Mucosa of descending colon (tissue), 3 donors: ENCODE measurements around the gene ATP8A2. TPM values are rescaled to one million over a fixed set of nuclear protein-coding genes. Genes with fewer than 3 reads are reported as not detected.

Source experiments
- ATAC-seq: fragments of 200-7000 bp; cut with Tn5 transposase; one replicate; pipeline ENCODE4 v1.9.1; 2020; ENCODE audit warnings: mild to moderate bottlenecking, moderate library complexity
- DNase-seq, 3 donors: peaks; one replicate each; pipeline ENCODE4 v3.0.0-alpha.2; 2020
- H3K36me3 ChIP-seq: fragments of 200-600 bp; one replicate; pipeline ENCODE4 v1.8.0; 2021; ENCODE audit warnings: low read depth, mild to moderate bottlenecking
- H3K4me1 ChIP-seq: fragments of 200-600 bp; one replicate; pipeline ENCODE4 v1.8.0; 2021; ENCODE audit warnings: low read depth, mild to moderate bottlenecking
- H3K4me3 ChIP-seq: fragments of 200-600 bp; one replicate; pipeline ENCODE4 v1.8.0; 2021; ENCODE audit warnings: mild to moderate bottlenecking
- H3K9me3 ChIP-seq: fragments of 200-600 bp; one replicate; pipeline ENCODE4 v1.8.0; 2021; ENCODE audit warnings: mild to moderate bottlenecking
- CTCF ChIP-seq: fragments of 200-600 bp; IDR thresholded peaks from one replicate; pipeline ENCODE4 v1.8.0; 2022; ENCODE audit warnings: antibody characterized with exemption, mild to moderate bottlenecking
- intact Hi-C, 2 donors: fragments of 100-400 bp; cut with DNase I in 1 of 2; cut with micrococcal nuclease in 1 of 2; formaldehyde crosslinking; loops; one replicate each; pipeline versions ENCODE4 v1.11.0 to v1.11.1; 2022; cut with DNase I, micrococcal nuclease
- total RNA-seq, 3 donors: library from RNA; stranded (reverse); fragmentation: NEBNext Ultra II Directional in 2 of 3; extraction: Animal tissue kit (Norgen Biotek cat#: 25700) in 2 of 3; gene quantifications; one replicate each; pipeline versions ENCODE4 v1.2.1 to v1.2.4, GENCODE V29; 2021 to 2023
- donor health status: DM: no; HTN: no; CAD: no; lungs with moderate emphysema.
- donor health status: DM: no; HTN: no; CAD: no.
- donor health status: DM: no; HTN: yes; CAD: no.

ATP8A2 gene
- total RNA-seq, 3 donors from 2014 or later: 0.22 to 3.6 (median 0.41) TPM

DNA sequence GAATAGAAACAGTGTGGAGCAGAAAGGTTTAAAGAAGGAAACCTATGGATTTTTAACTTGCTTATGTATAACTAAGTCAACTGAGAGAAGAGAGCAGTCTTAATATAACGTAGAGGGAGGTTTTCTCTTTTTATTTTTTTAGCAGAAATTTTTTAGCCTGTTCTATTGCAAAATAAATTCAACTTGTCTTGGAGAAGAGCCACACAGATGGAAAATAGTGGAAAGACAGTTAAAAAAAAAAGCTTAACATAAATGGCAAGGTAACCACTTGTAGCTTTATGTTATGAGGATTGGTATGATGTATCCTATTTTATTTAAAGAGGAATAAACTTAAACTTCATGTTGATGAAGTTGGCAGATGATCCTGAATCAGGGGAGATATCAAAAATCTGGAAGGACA lies 367.6 kb downstream of the ATP8A2 start:
- DNase-seq (no peak), ATAC-seq (no peak)
- Histone ChIP-seq H3K4me3 (no peak overlapping the region), H3K9me3 (no peaks in the 10 kb centered on the region), H3K4me1 (peaks cover 6% of the 10 kb centered on the region), H3K36me3 (no peaks in the 10 kb centered on the region)
- TF ChIP-seq CTCF: no peak
- intact Hi-C loops: no loop called here

- Histone ChIP-seq H3K36me3 (no peaks in the 10 kb centered on the region), H3K4me1 (peaks cover 6% of the 10 kb centered on the region), H3K9me3 (no peaks in the 10 kb centered on the region), H3K4me3 (no peak overlapping the region)
- intact Hi-C loops: no loop called here
- no peak for ATAC-seq
- no peak for DNase-seq
- no peak for TF ChIP-seq CTCF
Measured at GRCh38 chr13:25741796-25742195, 370.0 kb downstream of the ATP8A2 start.

- ATAC-seq (no peak), DNase-seq (no peak)
- peaks cover 6% of the 10 kb centered on the region for H3K4me1 ChIP-seq
- TF ChIP-seq CTCF: no peak
- H3K4me3 ChIP-seq: no peak overlapping the region
- H3K9me3 ChIP-seq: no peaks in the 10 kb centered on the region
- no peaks in the 10 kb centered on the region for H3K36me3 ChIP-seq
- intact Hi-C loops: no loop called here
Measured at GRCh38 chr13:25742220-25742619, 370.4 kb downstream of the ATP8A2 start.

- no peak for TF ChIP-seq CTCF
- Histone ChIP-seq H3K4me3 (no peak overlapping the region), H3K36me3 (no peaks in the 10 kb centered on the region), H3K4me1 (peaks cover 5% of the 10 kb centered on the region), H3K9me3 (no peaks in the 10 kb centered on the region)
- intact Hi-C loops: no loop called here
- DNase-seq: no peak
- no peak for ATAC-seq
Measured at GRCh38 chr13:25743421-25743820, 371.6 kb downstream of the ATP8A2 start.

DNA sequence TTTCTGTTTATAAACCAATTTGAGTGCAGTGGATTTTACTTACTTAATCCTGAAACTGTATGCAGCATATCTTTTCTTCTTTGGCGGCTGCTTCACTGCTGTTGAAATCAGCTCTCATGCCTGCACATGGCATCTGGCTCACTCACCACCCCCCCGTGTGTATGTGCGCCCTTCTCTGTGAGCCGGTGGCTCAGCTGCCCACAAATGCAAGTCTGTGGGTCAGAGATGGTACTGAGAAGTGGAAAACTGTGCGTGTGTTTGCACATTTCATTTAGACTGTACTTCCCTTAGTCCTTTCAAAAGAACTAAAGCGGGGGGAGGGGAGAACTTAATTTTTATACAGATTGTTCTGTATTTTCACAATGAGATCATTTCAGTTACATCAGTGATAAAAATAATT lies 372.4 kb downstream of the ATP8A2 start:
- TF ChIP-seq CTCF: no peak
- Histone ChIP-seq H3K4me3 (no peak overlapping the region), H3K9me3 (no peaks in the 10 kb centered on the region), H3K36me3 (no peaks in the 10 kb centered on the region), H3K4me1 (no peaks in the 10 kb centered on the region)
- DNase-seq (no peak), ATAC-seq (no peak)
- intact Hi-C loops: no loop called here

DNA sequence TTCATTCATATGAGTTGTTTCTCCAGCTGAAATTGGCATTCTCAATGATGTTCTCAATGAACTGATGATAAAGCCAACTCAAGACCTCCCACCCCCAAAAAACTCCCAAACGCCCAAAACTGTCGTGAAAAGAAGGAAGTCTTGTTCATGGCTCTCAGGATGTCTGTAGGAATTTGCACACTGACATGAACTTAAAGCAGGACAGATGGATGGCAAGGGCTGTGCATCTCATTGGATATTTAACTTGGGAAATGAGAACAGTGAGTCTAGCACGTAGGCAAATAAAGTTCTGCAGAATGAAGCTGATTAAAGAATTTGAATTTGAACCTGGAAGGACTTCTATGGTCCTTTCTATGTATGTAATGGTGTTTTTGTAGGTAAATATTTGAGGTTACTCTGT lies 374.4 kb downstream of the ATP8A2 start:
- ATAC-seq (no peak), DNase-seq (no peak)
- H3K36me3 ChIP-seq: no peaks in the 10 kb centered on the region
- no peak overlapping the region for H3K4me3 ChIP-seq
- intact Hi-C loops: no loop called here
- H3K4me1 ChIP-seq: no peaks in the 10 kb centered on the region
- no peaks in the 10 kb centered on the region for H3K9me3 ChIP-seq
- TF ChIP-seq CTCF: no peak
